GM18909 (cell line): ENCODE measurements around the gene SLC7A6.
"Not testable (repeated sequence)": the region's sequence is repeated elsewhere in the genome, so short reads cannot be mapped to it uniquely, and the experiment has no call there.

Source experiments
- ATAC-seq: cut with Tn5 transposase; IDR thresholded peaks from one replicate; pipeline ENCODE4 v1.9.1; 2021; ENCODE audit warnings: mild to moderate bottlenecking; ENCODE audit not compliant: unreplicated experiment, poor library complexity

The SLC7A6 gene

GRCh38 chr16:68279726-68280558, 15.6 kb downstream of the SLC7A6 start:
- ATAC-seq: no peak

DNA sequence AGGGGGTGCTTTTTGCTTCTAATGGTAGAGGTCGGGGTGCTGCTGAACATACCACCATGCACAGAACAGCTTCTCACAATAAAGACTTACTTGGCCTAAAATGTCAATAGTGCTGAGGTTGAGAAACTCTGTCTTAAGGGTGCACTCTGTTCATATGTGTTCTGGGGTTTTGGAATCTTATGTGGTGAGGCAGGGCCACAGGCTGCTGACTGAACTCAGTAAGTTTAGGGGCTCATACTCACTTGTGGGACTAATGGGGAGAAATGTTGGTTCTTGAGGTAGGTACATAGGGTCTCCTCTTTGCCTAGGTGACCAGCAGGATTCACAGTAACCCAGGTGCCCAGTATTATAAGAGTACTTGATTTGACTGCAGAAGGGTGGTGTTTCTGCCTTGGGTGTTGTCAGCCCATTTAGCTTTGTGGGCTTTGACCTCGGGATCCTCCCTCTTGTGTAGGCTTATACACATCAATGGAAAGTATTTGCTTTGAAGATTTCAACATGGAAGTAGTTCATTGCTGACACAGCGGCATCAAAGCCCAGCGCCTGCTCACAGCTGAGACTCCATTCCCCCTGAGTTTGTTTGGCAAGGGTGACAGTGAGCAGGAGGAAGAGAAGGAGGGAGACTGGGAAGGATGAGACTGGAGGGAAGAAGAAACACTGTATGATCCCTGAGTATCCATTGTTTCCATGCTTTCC, 17.2 kb downstream of the SLC7A6 start:
- no peak for ATAC-seq

DNA sequence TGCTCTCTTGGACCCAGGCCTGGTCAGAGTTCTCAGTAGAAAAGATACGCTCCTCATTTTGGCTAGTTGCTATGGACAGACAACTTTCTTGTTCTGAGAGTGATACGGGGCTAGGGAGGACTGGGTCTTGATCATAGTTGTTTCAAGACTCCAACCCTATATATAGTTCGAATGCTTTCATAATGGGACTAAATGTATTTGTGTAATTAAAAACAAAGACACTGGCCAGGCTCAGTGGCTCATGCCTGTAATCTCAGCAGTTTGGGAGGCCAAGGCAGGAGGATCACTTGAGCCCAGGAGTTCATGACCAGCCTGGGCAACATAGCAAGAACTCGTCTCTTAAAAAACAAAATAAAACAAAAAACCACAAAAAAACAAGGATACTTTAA, 17.7 kb downstream of the SLC7A6 start:
- no peak for ATAC-seq

DNA sequence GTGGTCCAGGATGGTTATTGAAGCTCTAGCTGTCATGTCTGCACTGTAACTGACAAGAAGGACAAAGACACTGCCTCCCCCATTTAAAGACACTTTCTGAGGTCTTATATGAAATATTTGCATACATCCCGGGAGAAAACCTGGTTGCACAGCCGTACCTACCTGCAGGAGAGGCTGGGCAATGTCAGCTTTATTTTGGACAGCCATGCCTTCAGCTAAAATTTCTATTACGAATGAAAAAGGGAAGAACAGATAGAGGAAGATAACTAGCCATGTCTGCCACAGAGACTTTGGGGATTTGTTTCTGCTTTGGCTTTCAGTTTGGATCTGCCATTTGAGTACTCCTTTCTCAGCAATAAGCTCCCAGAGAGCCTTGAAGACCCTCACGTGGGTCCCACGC, 19.0 kb downstream of the SLC7A6 start:
- no peak for ATAC-seq

- ATAC-seq: peak; percentile 44
Observed at GRCh38 chr16:68283801-68284598, 19.7 kb downstream of the SLC7A6 start.

GRCh38 chr16:68284847-68285246, 20.5 kb downstream of the SLC7A6 start:
- peak; percentile 51 for ATAC-seq

- no peak for ATAC-seq
Observed at GRCh38 chr16:68285683-68286082, 21.4 kb downstream of the SLC7A6 start.

- no peak for ATAC-seq
Observed at GRCh38 chr16:68286153-68287074, 22.1 kb downstream of the SLC7A6 start.

GRCh38 chr16:68287276-68288251, 23.2 kb downstream of the SLC7A6 start:
- ATAC-seq: no peak

- no peak for ATAC-seq
Observed at GRCh38 chr16:68288252-68288650, 23.9 kb downstream of the SLC7A6 start.

GRCh38 chr16:68288796-68289195, 24.5 kb downstream of the SLC7A6 start:
- not testable (repeated sequence) for ATAC-seq

DNA sequence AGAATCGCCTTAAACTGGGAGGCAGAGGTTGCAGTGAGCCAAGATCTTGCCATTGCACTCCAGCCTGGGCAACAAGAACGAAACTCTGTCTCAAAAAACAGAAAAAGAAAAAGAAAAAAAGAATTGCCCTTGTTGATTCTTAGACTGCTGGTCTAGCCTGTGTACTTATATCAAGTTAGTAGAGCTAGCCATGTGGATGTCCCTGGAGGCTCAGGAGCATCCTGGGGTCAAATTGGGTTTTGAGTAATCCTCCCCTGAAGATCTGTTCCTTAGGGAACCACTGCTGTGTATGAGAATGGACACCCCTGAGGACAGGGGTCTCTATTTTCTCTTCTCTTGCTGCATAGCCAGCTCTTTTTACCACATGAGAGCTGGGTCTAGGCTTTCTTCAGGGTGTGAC, 24.9 kb downstream of the SLC7A6 start:
- no peak for ATAC-seq

DNA sequence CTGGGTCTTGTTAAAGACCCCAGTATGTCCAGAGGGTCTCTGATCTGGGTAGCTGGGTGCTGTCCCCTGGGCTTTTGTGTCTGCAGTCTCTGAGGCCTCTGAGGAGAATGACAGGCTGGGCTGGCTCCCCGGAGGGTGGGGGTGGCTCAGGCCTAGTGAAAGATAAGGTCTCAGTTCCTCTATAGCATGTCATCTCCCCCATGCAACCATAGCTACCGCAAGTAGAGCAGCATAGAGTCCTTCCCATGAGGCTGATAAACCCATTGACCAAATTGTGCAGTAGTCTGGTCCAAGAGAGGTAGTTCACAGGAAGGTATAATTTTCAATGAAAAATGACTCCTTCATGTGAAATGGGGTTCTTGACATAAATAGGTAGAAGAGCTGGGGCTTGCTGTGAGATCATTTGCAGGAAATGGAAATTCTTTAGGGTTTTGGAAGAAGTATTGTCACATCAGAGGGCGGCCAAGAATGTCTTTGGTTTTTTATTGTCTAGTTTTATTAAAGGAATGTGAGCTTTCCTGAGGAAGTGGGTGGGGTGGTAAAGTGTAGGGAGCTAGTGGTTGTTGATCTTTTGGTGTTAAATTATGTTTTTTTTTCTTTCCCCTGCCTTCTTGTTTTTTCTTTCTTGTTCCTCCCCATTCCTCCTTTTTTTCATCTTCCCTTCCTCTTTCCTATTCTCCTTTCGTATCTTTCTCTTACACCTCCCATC, 25.4 kb downstream of the SLC7A6 start:
- peak; percentile 90 for ATAC-seq

GRCh38 chr16:68290450-68290849, 26.1 kb downstream of the SLC7A6 start:
- ATAC-seq: no peak

GRCh38 chr16:68291227-68291626, 26.9 kb downstream of the SLC7A6 start:
- ATAC-seq: no peak

- ATAC-seq: no peak
Observed at GRCh38 chr16:68292425-68292824, 28.1 kb downstream of the SLC7A6 start.

- ATAC-seq: no peak
Observed at GRCh38 chr16:68296291-68296690, 32.0 kb downstream of the SLC7A6 start.

- ATAC-seq: no peak
Observed at GRCh38 chr16:68296693-68297092, 32.4 kb downstream of the SLC7A6 start.
